CMK (cell line): Measurements from ENCODE around the gene EGR4.

ENCODE experiments used
- DNase-seq: peaks from one replicate; pipeline ENCODE4 v3.0.0-alpha.2; 2010; ENCODE audit warnings: low read depth

The EGR4 gene

DNA sequence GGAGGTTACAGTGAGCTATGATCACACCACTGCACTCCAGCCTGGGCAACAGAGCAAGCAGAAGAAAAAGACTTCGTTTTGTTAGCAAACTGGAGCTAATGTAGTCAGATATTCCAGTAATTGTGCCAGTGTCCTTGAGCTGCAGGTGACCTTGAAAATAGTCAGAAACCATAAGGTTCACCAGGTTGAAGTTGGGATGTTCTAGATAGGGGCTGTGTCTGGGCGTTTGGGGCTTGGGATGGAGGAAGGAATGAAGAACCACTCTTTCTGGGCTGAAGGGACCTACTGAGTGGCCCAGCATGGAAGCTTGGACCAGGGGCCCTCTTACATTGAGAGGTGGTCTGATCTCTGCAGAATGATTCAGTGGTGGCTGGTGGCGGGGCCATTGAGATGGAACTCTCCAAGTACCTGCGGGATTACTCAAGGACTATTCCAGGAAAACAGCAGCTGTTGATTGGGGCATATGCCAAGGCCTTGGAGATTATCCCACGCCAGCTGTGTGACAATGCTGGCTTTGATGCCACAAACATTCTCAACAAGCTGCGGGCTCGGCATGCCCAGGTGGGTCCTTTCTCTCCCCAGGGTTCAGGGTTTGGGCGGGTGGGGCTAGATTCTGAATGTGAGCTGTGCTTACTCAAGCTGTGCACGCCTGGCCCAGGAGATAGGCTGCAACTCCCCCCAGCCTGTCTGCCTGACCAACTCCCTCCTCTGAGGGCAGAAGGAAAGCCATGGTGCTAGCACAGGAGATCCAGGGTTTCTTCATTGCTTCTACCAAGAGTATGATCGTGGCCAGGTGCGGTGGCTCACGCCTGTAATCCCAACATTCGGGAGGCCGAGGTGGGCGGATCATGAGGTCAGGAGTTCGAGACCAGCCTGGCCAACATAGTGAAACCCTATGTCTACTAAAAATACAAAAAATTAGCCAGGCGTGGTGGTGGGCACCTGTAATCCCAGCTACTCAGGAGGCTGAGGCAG, 42.2 kb downstream of the EGR4 start:
- no peak for DNase-seq

GRCh38 chr2:73249636-73250035, 43.7 kb downstream of the EGR4 start:
- no peak for DNase-seq

DNA sequence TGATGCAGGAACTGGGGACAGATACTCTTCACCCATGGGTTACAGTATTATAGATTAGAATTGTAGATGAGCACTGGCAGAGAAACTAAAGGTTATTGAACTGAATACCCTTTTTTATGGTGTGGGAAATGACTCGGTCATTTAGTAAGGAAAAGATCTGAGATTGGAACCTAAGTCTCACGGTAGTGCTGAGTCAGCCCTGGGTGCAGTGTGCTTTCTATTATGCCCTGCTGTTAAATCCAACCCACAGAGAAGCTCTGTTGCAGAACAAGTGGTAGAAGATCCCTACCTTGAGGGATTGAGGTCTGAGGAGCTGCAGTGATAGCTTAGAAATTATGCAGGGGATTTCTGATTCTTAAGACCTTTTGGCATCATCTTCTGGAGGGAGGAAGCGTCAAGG, 46.5 kb downstream of the EGR4 start:
- no peak for DNase-seq

- no peak for DNase-seq
Observed at GRCh38 chr2:73244580-73244979, 48.8 kb downstream of the EGR4 start.

DNA sequence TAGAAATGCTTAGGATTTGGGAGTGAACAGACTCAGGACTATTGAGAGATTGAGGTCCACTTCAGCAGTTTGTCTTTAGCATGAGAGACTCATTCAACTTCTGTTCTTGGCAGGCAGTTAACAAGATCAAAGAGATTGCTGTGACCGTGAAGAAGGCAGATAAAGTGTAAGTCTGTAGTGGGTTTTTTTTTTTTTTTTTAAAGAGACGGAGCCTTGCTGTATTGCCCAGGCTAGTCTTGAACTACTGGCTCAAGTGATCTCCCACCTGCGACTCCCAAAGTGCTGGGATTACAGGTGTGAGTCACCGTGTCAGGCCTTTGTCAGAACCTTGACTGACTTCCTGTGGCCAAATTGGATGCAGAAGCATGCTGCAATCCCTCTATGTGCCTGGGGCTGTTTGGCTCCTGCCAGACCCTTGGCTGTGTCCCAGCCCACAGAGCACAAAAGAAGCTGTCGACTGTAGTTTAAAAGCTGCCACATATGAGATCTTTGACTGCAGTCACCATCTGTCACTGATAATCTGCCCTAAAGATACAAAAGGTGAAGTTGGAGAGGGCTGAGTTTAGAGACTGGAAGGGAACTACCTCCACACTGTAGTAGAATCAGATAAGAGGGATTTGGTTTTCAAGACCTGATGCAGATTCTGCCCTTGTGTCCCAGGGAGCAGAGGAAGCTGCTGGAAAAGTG, 49.3 kb downstream of the EGR4 start:
- no peak for DNase-seq
